ENCODE data around the gene UBL3. TPM values are rescaled to one million over a fixed set of nuclear protein-coding genes. Genes with fewer than 3 reads are reported as not detected.

UBL3 gene
- total RNA-seq, 1 experiment from 2014 or later: 10.7 TPM

GRCh38 chr13:29849731-29850212 is 645 bp downstream of the UBL3 start:
- TF ChIP-seq POLR2AphosphoS5 (IDR thresholded peaks at IDR 0.05; ENCODE audit: low read depth, low read length): no peak; the same call in 1 of the 2 replicates
- TF ChIP-seq ELF1 (IDR thresholded peaks at IDR 0.05; ENCODE audit: borderline replicate concordance, low read depth): no peak
- TF ChIP-seq YY1 (IDR thresholded peaks at IDR 0.05; ENCODE audit: extremely low read depth, insufficient replicate concordance, low read depth, low read length): no peak
- TF ChIP-seq FOSL1 (IDR thresholded peaks at IDR 0.05; ENCODE audit: low read depth): no peak
- intact Hi-C loops (cut with micrococcal nuclease): loop anchor here (1.0 to 10.0 kb wide), 2 partner anchors 75 to 255 kb away; partner anchors contain the start of gene SLC7A1
- H3K79me2 ChIP-seq (ENCODE audit: insufficient read depth, low read length): peaks cover 25% of the 10 kb centered on the region
- peak; percentile 43 for ATAC-seq
- H3K4me1 ChIP-seq (ENCODE audit: control insufficient read depth in 1 of 2, insufficient read depth in 2 of 2, low read length in 2 of 2): peaks cover 0 to 12% of the 10 kb centered on the region in 2 experiments; a peak in 3 of 4 replicates
- DNase-seq (ENCODE audit: low read depth, low spot score): no peak
- peak overlapping the region; percentile 63 for H3K9ac ChIP-seq (ENCODE audit: low read length)
- no peaks in the 10 kb centered on the region for H3K36me3 ChIP-seq (ENCODE audit: control insufficient read depth in 1 of 2, insufficient read depth in 2 of 2, low read length in 2 of 2)
- no TSS peak for BruUV-seq (replicated peaks)
- H3K27ac ChIP-seq (ENCODE audit: low read depth, low read length): peak overlapping the region; percentile 82
- H3K27me3 ChIP-seq (ENCODE audit: insufficient read depth, low read length): no peaks in the 10 kb centered on the region
- H4K20me1 ChIP-seq (ENCODE audit: insufficient read depth): no peaks in the 10 kb centered on the region
- CTCF ChIA-PET: interaction anchor here (1.2 to 2.9 kb wide), 4 partner anchors 74 to 263 kb away, joined by 3 to 14 read pairs (median 6); no protein-coding TSS in a partner anchor
- RAD21 ChIA-PET (ENCODE audit: low non-redundant PET in 1 of 2, low total read pairs in 2 of 2, uncharacterized antibody in 2 of 2, unreplicated experiment in 2 of 2): interaction anchor here (1.4 to 1.8 kb wide), 2 partner anchors 74 to 75 kb away, joined by 4 to 5 read pairs; no protein-coding TSS in a partner anchor
- peak overlapping the region; percentile 69 to 74 for H3K4me3 ChIP-seq (replicated peaks in 1 of 2; ENCODE audit: low read depth in 1 of 2, low read length in 2 of 2)
- no peak overlapping the region for H2AFZ ChIP-seq (ENCODE audit: low read depth, low read length, poor library complexity, severe bottlenecking)
- peak overlapping the region; percentile 74 for H3K4me2 ChIP-seq (ENCODE audit: low read length)
- H3K9me3 ChIP-seq (ENCODE audit: control insufficient read depth in 1 of 2, insufficient read depth in 1 of 2, low read depth in 1 of 2, low read length in 2 of 2): no peaks in the 10 kb centered on the region
- POLR2A ChIA-PET: interaction anchor here (1.0 to 1.9 kb wide), 4 partner anchors 10 to 74 kb away, joined by 3 to 5 read pairs (median 4); no protein-coding TSS in a partner anchor
- no peaks in the 10 kb centered on the region for H3K9me2 ChIP-seq (ENCODE audit: insufficient read depth)

- Histone ChIP-seq H3K4me3 (replicated peaks in 1 of 2; ENCODE audit: low read depth in 1 of 2, low read length in 2 of 2) (peak overlapping the region; percentile 69 to 74), H3K36me3 (ENCODE audit: control insufficient read depth in 1 of 2, insufficient read depth in 2 of 2, low read length in 2 of 2) (no peaks in the 10 kb centered on the region), H3K4me1 (ENCODE audit: control insufficient read depth in 1 of 2, insufficient read depth in 2 of 2, low read length in 2 of 2) (peaks cover 0 to 12% of the 10 kb centered on the region in 2 experiments; a peak in 3 of 4 replicates), H3K27me3 (ENCODE audit: insufficient read depth, low read length) (no peaks in the 10 kb centered on the region), H3K9ac (ENCODE audit: low read length) (peak overlapping the region; percentile 63), H3K79me2 (ENCODE audit: insufficient read depth, low read length) (peaks cover 25% of the 10 kb centered on the region), H3K4me2 (ENCODE audit: low read length) (peak overlapping the region; percentile 74), H2AFZ (ENCODE audit: low read depth, low read length, poor library complexity, severe bottlenecking) (no peak overlapping the region), H3K9me2 (ENCODE audit: insufficient read depth) (no peaks in the 10 kb centered on the region), H3K9me3 (ENCODE audit: control insufficient read depth in 1 of 2, insufficient read depth in 1 of 2, low read depth in 1 of 2, low read length in 2 of 2) (no peaks in the 10 kb centered on the region), H4K20me1 (ENCODE audit: insufficient read depth) (no peaks in the 10 kb centered on the region), H3K27ac (ENCODE audit: low read depth, low read length) (peak overlapping the region; percentile 82)
- POLR2A ChIA-PET: no interaction called here
- RAD21 ChIA-PET (ENCODE audit: low non-redundant PET in 1 of 2, low total read pairs in 2 of 2, uncharacterized antibody in 2 of 2, unreplicated experiment in 2 of 2): interaction anchor here in 1 of 2 experiments (1.8 kb wide), 1 partner anchor 75 kb away, joined by 5 read pairs; no protein-coding TSS in a partner anchor
- no peak for DNase-seq (ENCODE audit: low read depth, low spot score)
- TSS peak; percentile 57 for BruUV-seq (replicated peaks)
- CTCF ChIA-PET: interaction anchor here (1.5 to 2.9 kb wide), 3 partner anchors 75 to 264 kb away, joined by 3 to 14 read pairs (median 10); no protein-coding TSS in a partner anchor
- no peak for ATAC-seq
- intact Hi-C loops (cut with micrococcal nuclease): loop anchor here (10.0 kb wide), 1 partner anchor 254 kb away; the partner anchor contains the start of gene SLC7A1
- TF ChIP-seq FOSL1 (IDR thresholded peaks at IDR 0.05; ENCODE audit: low read depth): no peak
- TF ChIP-seq TCF7L2 (IDR thresholded peaks at IDR 0.05; ENCODE audit: borderline replicate concordance, extremely low read depth, insufficient read depth, insufficient read length): no peak
- TF ChIP-seq JUND (IDR thresholded peaks at IDR 0.05): no peak
- no peak for TF ChIP-seq ZBTB33 (IDR thresholded peaks at IDR 0.05; ENCODE audit: extremely low read depth, insufficient replicate concordance, low read length)
- no peak for TF ChIP-seq EGR1 (IDR thresholded peaks at IDR 0.05; ENCODE audit: low read depth)
- no peak for TF ChIP-seq EZH2phosphoT487 (IDR thresholded peaks at IDR 0.05; ENCODE audit: borderline replicate concordance)
- no peak for TF ChIP-seq EZH2 (IDR thresholded peaks at IDR 0.05)
- no peak for TF ChIP-seq MAX (IDR thresholded peaks at IDR 0.05)
- no peak for TF ChIP-seq CBX3 (IDR thresholded peaks at IDR 0.05; ENCODE audit: low read depth)
Observed at GRCh38 chr13:29849071-29849631, 1.3 kb downstream of the UBL3 start.
